GM18870 (cell line): ENCODE data around the gene CNFN.
A peak's percentile ranks its signal among the peaks of the same experiment; 100 is the strongest.

Source experiments
- ATAC-seq: cut with Tn5 transposase; IDR thresholded peaks from one replicate; pipeline ENCODE4 v1.9.1; 2021; ENCODE audit warnings: moderate library complexity; ENCODE audit not compliant: unreplicated experiment

CNFN gene, protein sequence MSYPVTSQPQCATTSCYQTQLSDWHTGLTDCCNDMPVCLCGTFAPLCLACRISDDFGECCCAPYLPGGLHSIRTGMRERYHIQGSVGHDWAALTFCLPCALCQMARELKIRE

DNA sequence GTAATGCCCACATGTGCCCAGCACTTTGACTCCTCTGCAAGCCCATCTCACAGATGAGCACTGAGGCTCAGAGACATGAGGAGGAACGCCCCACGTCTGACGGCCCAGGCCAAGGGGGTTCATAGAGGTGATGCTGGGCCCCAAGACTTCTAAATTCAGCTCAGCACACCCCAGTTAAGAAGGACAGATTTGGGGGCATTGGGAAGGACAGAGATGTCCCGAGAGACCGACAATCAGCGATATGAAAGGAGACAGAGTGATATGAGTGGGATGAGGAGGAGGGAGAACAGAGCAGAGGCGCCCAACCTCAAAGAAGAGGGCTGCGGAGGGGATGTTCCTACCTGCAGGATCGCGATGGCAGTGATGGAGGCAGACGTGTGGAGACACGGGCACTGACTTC, at the start of gene CNFN:
TSS of gene CNFN (minus strand) at position 399 of the 400 bp plus-strand sequence. CDS start 1,260 bp downstream, outside the sequence.
- no peak for ATAC-seq

DNA sequence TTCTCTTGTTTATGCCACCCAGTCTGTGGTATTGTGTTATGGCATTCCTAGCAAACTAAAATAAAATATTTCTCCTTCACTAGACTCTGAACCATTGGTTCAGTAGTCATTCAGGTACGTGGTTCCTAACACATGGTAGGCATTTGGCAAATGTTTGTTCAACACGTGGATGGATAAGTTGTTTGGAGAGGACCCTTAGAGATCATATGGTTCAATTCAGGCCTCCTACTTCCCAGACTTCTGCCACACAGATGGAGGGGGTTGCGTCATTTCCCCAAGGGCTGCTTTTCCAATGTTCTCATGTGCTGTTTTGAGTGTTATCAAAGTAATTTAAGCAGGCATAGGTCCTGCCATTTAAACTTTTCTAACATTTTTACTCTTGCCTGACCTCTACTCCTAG, 45.9 kb upstream of the CNFN start:
- ATAC-seq: no peak

DNA sequence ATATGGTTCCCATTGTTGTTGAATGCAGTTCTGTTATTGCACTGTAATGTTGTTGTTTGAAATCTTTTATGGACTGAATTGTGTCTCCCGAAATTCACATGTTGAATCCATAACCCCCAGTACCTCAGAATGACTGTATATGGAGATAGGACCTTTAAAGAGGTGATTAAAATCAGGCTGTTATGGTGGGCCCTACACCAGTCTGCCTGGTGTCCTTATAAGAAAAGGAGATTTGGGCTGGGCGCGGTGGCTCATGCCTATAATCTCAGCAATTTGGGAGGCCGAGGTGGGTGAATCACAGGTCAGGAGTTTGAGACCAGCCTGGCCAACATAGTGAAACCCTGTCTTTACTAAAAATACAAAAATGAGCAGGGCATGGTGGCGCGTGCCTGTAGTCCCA, 45.2 kb upstream of the CNFN start:
- no peak for ATAC-seq

DNA sequence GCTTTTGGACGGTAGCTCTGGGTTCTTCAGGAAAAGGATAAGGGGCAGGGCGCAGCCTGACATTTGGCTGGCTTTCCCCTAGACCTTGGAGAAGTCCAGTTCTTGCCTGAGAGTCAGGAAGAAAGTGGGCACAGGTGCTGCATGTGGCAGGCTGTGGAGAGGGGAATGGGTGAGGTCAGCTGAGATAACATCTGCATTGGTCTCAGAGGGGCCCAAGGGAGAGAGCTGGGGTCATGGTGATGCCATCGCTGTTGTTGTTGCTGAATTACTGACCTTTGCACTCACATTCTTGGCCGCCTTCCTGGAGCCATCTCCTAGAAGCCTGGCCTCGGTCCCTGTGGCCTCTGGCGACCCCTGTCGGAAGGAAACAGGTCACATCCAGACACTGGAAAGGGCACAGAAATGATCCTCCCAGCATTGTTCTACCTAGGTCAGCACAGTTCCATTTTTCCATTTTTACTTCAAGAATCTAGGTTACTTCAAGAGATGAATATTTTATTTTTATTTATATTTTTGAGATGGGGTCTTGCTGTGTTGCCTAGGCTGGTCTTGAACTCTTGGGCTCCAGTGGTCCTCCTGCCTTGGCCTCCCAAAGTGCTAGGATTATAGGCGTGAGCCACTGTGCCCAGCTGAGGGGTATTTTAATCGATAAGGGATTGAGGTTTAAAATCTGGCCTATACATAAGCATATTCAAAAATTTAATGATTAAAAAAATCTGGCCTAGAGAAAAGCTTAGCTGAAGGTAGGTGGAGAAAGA, 43.6 kb upstream of the CNFN start:
- no peak for ATAC-seq

DNA sequence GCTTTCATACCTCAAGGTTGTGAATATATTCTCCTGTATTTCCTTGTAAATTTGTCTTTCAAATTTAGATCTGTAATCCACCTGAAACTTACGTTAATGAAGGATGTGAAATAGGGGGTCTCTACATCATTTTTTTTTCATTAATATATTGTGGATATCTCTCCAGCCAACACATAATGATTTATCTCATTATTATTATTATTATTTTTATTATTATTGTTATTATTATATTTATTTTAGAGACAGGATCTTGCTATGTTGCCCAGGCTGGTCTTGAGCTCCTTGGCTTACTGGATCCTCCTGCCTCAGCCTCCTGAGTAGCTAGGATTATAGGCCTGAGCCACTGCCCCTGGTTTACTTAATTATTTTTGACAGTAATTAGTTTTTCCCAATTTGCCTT, 41.4 kb upstream of the CNFN start:
- ATAC-seq: no peak

DNA sequence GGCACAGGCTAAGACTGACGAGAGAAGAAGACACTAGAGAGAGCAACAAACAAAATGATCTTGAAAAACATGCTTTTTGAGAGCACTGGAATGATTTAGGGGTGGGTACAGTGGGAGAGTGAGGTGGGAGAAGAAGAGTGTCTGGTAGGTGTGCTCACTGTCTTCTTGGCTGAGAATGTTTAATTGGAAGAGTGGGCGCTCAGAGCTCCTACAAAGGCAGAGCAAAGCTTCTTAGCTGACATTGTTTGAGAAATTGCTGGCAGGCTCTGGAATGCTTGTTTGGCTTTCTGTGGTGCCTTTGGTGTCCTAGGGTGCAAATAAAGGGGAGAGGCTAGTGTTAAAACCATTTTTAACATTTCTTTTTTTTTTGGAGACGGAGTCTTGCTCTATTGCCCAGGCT, 38.6 kb upstream of the CNFN start:
- no peak for ATAC-seq

DNA sequence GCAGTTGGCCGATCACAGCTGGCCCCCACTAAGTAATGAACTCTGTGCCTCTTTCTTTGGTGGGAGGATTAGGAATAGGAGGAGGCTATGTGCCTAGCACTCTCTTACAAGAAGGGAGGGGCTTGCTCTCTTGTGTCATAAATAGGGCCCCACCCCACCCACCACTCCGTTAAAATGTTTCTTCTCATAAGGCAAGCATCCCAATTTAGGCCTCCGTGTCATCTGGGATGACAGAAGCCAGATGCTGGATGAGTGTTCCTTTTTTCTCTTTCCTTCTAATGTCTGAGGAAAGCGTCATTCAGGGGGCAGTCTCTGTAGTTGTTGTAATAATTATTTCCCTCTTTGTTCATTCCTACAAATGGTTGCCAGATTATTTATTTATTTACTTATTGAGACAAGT, 37.2 kb upstream of the CNFN start, which contains the start of gene LIPE:
TSS of gene LIPE (minus strand) at position 76 of the 400 bp plus-strand sequence. CDS start 239 bp downstream, outside the sequence.
- ATAC-seq: no peak

DNA sequence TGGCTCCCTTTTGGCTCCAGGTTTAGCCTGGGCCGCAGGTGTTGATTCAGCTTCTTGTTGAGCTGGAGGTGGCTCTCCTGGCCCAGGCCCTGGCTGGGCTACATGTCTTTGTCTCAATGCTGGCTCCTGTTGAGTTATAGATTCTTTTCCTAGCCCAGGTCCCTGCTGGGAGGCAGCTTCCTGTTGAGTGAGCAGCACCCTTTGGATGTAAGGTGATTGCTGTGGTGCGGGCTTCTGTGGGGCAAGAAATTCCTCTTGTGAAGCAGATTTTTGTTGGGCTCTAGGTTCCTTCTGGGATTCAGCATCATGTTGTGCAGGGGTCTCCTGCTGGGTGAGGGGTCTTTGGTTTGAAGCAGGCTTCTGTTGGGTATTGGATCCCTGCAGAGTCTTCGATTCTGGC, 36.5 kb upstream of the CNFN start:
- no peak for ATAC-seq

DNA sequence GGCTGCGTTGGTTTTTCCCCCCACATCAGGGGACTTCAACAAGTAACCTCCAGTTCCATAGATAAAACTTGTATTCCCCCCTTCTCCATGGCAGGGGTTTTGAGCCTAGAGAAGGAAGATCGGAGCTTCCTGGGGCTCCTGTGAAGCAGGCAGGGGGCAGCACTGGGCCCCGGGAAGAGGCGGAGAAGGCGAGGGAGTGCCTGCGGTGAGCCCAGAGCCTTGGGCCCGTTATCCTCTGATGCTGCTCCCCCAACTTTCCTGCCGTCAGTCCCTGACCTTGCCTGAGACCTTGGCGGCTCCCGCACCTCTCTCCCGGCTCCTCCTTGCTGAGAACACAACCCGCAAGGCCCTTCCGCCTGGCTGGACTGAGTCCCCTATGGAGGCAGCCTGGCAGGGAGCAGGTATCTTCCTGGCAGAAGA, 34.6 kb upstream of the CNFN start:
- ATAC-seq: no peak

DNA sequence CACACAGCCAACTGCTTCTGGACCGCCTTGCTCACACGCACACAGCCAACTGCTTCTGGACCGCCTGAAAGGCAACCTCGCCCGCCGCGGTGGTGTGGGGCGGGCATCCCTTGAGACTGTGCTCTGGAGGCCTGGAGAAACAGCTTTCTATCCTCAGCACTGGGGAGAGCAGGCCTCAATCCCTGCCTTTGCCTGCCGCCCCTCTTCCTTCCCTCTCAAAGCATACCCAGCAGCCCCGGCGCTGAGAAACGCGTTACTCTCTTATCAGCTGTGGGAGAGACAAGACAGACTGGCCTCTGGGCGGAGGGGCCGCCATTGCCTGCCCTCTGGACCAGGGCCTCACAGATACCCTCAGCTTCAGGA, 34.2 kb upstream of the CNFN start:
- ATAC-seq: no peak

DNA sequence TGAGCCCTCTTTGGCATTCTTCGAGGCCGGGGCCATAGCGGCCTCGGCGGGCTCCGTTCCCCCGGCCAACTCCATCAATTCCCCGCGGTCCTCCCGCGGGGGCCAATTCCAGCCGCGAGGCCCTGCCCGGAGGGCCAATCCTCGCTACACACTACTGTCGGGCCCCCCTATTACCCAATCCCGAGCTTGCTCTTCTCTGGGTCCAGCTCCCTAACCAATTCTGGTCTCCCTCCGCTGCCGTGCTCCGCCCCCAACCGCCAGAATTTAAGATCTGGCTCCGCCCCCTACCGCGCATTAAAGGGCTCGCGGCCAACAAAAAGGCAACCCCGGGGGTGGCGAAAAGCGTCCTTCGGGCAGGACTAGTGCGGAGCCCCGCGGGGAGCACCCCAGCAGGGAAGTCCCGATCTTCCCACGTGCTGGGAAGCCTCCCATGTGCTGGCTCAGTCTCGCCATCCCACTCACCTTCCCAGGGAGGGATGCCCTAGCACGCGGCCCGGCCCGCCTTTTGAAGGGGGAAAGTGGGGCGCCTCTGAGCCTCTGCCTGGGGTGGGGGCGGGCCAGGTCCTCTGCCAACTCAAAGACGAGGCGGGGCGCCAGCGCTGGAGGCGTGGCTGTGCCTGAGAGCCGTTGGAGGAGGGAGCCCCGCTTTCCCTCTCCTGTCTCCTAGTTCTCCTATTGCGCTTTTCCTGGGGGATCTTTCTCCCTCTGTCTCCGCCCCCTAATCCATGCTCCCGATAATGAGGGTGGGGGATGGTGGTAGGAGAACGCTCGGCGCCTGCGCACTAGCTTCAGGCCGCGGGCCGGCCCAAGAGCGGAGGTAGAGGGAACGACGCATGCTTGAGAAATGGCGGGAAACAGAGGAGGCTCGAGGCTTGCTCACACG, 33.6 kb upstream of the CNFN start:
- ATAC-seq: peak; percentile 69

DNA sequence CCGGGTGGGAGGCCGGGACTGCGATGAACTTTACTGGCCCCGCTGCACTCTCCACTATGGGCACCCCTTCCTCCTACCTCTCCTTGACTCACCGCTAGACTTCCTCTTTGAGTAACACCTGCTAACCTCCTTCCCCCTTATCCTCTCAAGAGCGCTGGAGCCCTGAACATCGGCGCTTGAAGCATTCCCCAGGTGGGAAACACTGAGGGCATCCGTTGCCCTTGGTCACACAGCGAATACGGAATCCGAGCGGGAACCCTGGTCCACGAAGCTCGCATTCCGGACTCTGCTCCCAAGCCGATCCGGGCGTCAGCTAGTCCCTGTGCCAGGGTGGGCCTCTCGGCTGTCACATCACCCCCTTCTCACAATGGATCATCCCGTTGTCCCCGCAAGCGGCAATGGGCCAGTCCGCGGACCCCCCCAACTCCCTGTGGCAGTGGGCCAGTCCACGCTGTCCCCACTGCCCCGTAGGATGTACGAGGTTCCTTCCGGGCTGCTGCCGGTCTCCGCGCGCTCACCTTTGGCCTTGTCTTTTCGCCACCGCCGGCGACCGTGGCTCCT, 32.9 kb upstream of the CNFN start:
- peak; percentile 34 for ATAC-seq

DNA sequence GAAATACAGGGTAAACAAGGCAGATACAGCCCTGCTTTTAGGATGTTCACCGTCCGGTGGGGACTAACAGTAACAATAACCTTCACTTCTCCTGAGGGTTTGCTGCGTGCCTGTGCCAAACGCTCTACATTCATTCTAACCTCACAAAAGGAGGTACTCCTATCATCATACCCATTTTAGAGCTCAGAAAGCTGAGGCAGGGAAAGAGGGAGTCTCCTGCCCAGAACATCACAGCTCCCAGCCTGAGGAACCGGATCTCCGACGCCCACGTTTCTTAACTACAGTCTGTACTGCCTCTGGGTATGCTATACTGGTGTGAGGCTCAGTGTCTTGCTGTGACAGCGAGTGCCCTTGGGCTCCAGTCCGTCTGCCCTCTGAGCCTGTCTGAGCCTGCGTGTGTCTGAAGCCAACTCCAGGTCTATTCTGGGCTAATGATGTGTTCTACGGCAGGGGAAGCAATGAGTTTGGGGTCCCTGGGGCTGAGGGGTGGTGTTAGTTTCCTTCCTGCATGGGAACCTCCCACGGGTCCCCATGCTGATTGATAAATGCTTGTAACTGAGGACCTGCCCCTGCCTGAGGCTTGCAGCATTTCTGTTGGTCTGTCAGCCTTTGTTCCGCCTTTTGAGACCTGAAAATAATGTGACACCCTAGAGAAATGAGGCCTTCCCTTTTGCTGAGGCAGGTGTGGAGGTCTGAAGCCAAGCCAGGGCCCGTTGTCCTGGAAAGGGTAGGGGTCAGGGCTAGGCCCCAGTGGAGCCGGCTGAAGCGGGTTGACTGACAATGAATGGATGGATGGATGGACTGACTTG, 32.2 kb upstream of the CNFN start:
- no peak for ATAC-seq

DNA sequence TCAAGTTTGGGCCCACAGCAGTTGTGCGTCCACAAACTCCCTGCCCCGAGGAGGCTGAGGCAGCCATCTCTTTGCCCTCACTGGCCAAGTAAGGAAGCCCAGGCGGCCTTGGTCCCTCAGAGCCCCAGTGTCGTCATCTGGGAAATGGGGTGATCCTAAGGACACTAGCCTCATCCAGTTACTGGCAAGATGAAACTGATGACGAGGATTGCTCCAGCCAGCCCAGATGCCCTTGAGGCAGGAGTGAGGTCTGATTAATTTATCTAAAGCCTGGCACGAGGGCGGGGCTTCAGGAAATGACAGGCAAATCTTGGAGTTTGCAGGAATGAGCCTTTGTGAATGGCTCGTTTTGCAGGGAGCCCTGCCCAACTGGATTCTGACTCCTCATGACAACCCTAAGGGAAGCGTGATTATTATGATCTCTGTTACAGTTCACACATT, 31.5 kb upstream of the CNFN start:
- ATAC-seq: no peak

DNA sequence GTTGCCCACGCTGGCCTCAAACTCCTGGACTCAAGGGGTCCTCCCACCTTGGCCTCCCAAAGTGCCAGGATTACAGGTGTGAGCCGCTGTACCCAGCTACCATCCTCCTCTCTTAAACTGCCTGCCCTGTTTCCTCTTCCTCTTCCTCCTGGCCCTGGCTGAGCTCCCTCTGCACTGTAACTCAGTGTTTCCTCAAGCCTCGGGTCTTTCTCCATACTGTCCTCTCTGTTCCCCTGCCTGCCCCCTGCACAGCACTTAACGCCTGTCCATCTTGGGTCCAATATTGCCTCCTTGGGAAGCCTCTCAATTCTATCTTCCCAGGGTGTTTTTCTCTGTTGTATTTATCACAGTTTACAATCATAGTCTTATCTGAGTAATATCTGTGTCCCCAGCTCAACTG, 31.0 kb upstream of the CNFN start:
- no peak for ATAC-seq

DNA sequence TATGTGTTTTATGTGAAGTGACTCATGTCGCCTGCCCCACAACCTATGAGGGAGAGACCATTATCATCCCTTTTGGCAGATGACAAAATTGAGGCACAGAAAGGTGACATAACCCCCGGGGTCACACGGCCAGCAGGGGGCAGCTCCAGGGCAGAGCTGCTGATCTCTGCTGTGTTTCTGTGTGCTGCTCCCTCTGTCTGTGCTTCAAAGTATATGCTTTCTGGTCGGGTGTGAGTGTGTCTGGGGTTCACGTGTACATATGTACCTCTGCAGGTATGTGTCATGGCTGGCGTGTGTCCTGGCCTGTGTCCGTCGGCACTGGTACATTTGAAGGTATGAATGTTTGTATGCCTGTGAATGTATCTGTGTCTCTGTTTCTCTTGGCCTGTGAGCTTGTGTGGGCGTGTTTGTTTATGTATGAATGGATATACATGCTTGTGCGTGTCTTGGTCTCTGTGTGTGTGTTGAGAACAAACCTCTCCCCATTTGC, 30.0 kb upstream of the CNFN start:
- ATAC-seq: no peak

DNA sequence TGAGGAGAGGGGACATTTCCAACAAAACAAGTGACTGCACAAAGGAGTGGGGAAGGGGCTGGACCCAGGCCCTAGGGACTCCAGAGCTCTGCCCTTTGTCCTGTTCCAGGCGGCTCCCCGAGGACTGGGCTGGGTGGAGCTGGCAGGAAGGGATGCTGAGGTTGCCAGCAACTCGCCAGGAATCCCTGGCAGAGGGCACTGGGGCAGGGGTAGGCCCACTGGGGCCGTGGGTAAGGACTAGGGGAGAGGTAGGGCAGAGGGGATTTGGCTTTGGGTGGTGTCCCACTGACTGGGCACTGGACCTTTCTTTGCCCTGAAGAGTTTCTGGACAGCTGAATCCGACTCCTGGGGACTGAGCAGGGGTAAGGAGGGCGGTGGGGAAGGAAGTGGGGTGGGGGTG, 29.2 kb upstream of the CNFN start:
- no peak for ATAC-seq

DNA sequence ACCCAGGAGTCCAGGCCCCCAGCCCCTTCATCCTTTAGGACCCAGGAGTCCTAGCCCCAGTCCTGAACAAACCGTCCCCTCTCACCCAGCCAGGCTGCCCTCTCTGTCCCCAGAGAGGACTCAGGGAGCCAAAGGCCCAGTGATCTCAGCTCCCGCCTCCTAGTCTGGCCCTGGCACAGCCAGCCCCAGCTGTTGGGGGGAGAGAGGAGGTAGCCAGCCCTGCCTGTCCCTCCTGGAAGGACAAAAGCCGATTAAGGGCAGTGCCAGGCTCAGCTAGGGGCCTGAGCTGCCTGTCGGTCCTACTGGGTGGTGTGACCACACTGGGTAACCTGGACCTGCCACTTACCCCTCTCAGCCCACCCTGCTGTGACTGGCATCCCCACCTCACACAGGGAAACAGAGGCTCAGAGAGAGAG, 22.6 kb upstream of the CNFN start:
- ATAC-seq: no peak

DNA sequence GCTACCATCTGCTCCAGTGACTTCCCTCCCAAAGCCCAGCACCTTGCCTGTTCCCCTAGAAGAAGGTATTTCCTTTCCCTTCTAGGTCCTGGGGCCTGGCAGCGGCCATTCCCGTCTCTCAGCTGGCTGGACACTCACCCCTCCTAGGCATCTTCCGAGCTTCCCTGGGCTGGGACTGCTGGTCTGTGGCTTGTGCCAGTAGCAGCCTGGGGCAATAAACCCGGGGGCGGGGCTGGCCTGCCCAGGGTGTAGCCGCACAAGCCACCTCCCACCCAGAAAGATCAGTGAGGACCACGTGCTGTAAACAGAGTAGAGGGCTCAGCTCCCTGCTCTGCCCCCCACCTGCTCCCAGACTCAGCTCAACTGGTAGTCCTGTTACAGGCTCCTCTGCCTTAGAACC, 22.1 kb upstream of the CNFN start:
- ATAC-seq: no peak

DNA sequence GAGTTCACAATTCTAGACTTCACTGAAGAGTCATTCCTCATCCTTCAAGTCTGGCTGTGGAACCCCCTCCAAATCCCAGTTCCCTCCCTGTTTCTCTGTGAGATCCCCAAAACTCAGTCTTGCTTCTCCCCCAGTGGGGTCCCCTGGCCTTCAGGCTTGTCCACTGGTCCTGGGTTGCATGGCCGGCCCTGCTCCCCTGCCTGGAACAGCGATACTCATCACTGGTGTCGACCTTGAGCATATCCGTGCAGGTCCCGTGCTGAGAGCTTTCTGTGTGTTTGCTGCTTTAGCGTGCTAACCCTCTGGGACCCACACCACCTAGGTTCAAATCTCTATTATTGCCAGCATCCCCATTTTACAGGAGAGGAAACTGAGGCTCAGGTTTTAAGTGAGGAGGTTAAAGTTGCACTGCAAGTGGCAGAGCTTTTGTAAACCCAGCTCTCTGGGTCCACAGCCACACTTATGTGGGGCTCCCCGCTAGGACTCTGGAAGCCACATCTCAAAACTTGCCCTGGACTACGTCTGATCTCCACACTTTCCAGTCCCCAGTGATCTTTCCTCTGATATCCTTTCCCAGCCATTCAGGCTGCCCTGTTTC, 21.6 kb upstream of the CNFN start:
- no peak for ATAC-seq
